Measurements from ENCODE around the gene LACC1.

The LACC1 gene

DNA sequence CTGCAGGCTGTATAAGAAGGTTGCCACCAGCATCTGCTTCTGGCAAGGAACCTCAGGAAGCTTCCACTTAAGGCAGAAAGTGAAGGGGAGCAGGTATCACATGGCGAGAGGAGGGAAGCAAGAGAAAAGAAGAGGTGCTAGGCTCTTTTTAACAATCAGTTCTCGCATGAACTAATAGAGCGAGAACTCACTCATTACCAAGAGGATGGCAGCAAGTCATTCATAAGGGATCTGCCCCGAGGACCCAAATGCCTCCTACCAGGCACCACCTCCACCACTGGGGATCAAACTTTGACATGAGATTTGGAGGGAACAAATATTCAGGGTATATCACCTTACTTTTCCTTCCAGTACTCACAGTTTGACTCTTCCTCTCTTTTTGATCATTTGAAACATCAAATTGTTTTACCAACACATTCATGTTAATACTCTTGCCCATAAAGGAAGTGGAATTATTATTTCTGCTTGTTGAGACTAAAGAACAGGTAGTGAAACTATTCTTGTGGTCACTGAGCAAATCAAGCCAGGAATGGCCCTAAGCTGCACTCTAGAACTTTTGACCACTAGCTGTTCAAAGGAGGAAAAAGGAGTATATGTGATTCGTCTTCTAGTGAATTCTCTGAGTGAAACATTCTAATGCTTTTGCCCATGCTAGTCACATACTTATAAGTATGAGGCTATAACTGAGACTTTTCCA lies 45.0 kb downstream of the LACC1 start:
- Histone ChIP-seq H3K27me3 (ENCODE audit: control insufficient read depth, insufficient read depth, low read length) (peaks cover 33% of the 10 kb centered on the region), H3K36me3 (ENCODE audit: insufficient read depth, low read length) (no peaks in the 10 kb centered on the region)

GRCh38 chr13:43929947-43930346 lies 50.2 kb downstream of the LACC1 start:
- no peak overlapping the region for H3K9ac ChIP-seq (ENCODE audit: low read depth, low read length)
- peaks cover 26% of the 10 kb centered on the region for H3K27me3 ChIP-seq (ENCODE audit: control insufficient read depth, insufficient read depth, low read length)
- H3K9me3 ChIP-seq (replicated peaks; ENCODE audit: low read length): no peaks in the 10 kb centered on the region
- H3K4me3 ChIP-seq (ENCODE audit: low read length): no peak overlapping the region
- H3K4me2 ChIP-seq (ENCODE audit: low read length): no peak overlapping the region
- H3K4me1 ChIP-seq (ENCODE audit: control insufficient read depth, insufficient read depth, low read length): no peaks in the 10 kb centered on the region
- no peaks in the 10 kb centered on the region for H3K36me3 ChIP-seq (ENCODE audit: insufficient read depth, low read length)

More for the DNA sequence above, 45.0 kb downstream of the LACC1 start:
- Histone ChIP-seq H3K4me2 (ENCODE audit: low read length) (no peak overlapping the region), H3K4me1 (ENCODE audit: control insufficient read depth, insufficient read depth, low read length) (no peaks in the 10 kb centered on the region), H3K9me3 (replicated peaks; ENCODE audit: low read length) (no peaks in the 10 kb centered on the region), H3K4me3 (ENCODE audit: low read length) (no peak overlapping the region), H3K9ac (ENCODE audit: low read depth, low read length) (no peak overlapping the region)

DNA sequence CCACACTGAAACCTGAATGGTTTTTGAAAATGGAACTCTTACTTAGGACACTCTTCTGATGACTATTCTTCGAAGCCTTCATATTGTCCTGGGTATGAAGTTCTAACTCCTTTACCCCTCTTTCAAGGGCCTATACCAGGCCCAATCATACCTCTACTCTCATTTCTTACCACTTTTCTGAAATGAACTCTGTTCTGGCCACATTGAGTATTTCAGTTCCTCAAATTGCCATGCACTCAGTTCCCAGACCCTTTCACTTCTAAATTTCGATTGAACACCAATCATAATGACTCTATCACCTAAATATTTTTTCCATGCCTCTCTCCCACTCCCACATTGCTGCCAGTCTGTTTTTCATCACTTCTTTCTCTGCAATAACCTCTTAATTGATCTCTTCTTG lies 53.7 kb downstream of the LACC1 start:
- Histone ChIP-seq H3K4me1 (ENCODE audit: control insufficient read depth, insufficient read depth, low read length) (no peaks in the 10 kb centered on the region), H3K9me3 (replicated peaks; ENCODE audit: low read length) (no peaks in the 10 kb centered on the region), H3K9ac (ENCODE audit: low read depth, low read length) (no peak overlapping the region), H3K4me3 (ENCODE audit: low read length) (no peak overlapping the region), H3K27me3 (ENCODE audit: control insufficient read depth, insufficient read depth, low read length) (peaks cover 45% of the 10 kb centered on the region), H3K4me2 (ENCODE audit: low read length) (no peak overlapping the region), H3K36me3 (ENCODE audit: insufficient read depth, low read length) (no peaks in the 10 kb centered on the region)

GRCh38 chr13:43934273-43934672 lies 54.6 kb downstream of the LACC1 start:
- no peak overlapping the region for H3K4me2 ChIP-seq (ENCODE audit: low read length)
- H3K27me3 ChIP-seq (ENCODE audit: control insufficient read depth, insufficient read depth, low read length): peaks cover 46% of the 10 kb centered on the region
- no peaks in the 10 kb centered on the region for H3K9me3 ChIP-seq (replicated peaks; ENCODE audit: low read length)
- H3K4me1 ChIP-seq (ENCODE audit: control insufficient read depth, insufficient read depth, low read length): no peaks in the 10 kb centered on the region
- no peak overlapping the region for H3K9ac ChIP-seq (ENCODE audit: low read depth, low read length)
- H3K36me3 ChIP-seq (ENCODE audit: insufficient read depth, low read length): no peaks in the 10 kb centered on the region
- H3K4me3 ChIP-seq (ENCODE audit: low read length): no peak overlapping the region

DNA sequence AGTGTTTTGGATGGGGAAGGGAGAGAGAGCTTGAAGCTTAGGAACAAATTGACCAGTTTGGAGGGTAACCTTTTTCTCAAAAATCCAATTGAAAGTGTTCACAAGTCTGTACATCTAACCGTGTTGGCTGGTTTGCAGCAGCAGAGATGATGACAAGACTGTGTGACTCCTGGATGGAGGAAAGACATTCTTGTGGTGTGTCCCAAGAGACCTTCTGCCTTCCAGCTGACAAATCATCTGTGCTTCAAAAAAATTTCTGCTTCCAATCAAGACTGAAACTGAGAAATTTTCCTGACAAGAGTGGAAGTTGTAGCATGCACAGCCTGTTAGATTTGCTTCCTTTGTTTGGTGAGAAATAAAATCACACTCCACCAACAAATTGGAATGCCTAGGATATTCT lies 56.2 kb downstream of the LACC1 start:
- H3K4me1 ChIP-seq (ENCODE audit: control insufficient read depth, insufficient read depth, low read length): no peaks in the 10 kb centered on the region
- peaks cover 43% of the 10 kb centered on the region for H3K27me3 ChIP-seq (ENCODE audit: control insufficient read depth, insufficient read depth, low read length)

DNA sequence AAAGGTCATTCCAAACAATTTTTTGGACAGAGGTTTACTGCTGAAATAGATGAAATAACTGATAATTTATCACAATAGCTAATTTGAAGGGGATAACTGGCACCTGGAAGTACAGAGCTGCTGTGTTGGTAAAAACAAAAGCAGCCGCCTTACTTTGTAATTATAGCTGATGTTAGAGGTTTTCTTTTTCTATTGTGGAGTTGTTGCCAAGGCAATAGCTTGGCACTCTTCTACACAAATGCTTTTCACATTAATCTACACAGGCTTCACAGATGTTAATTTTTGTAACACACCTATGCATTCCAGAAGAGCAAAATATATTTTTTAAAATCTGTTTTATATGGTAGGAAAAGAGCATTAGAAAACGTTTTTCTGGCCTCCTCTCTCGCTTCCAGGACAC lies 56.9 kb downstream of the LACC1 start:
- H3K9me3 ChIP-seq (replicated peaks; ENCODE audit: low read length): no peaks in the 10 kb centered on the region
- peaks cover 50% of the 10 kb centered on the region for H3K27me3 ChIP-seq (ENCODE audit: control insufficient read depth, insufficient read depth, low read length)
- no peaks in the 10 kb centered on the region for H3K36me3 ChIP-seq (ENCODE audit: insufficient read depth, low read length)
- no peak overlapping the region for H3K4me3 ChIP-seq (ENCODE audit: low read length)
- H3K9ac ChIP-seq (ENCODE audit: low read depth, low read length): no peak overlapping the region
- no peaks in the 10 kb centered on the region for H3K4me1 ChIP-seq (ENCODE audit: control insufficient read depth, insufficient read depth, low read length)
- H3K4me2 ChIP-seq (ENCODE audit: low read length): no peak overlapping the region

More for the DNA sequence above, 56.2 kb downstream of the LACC1 start:
- no peak overlapping the region for H3K4me3 ChIP-seq (ENCODE audit: low read length)
- no peak overlapping the region for H3K9ac ChIP-seq (ENCODE audit: low read depth, low read length)
- no peaks in the 10 kb centered on the region for H3K9me3 ChIP-seq (replicated peaks; ENCODE audit: low read length)
- no peaks in the 10 kb centered on the region for H3K36me3 ChIP-seq (ENCODE audit: insufficient read depth, low read length)
- no peak overlapping the region for H3K4me2 ChIP-seq (ENCODE audit: low read length)

- Histone ChIP-seq H3K27me3 (ENCODE audit: control insufficient read depth, insufficient read depth, low read length) (peaks cover 59% of the 10 kb centered on the region), H3K9ac (ENCODE audit: low read depth, low read length) (no peak overlapping the region), H3K4me3 (ENCODE audit: low read length) (no peak overlapping the region), H3K4me2 (ENCODE audit: low read length) (no peak overlapping the region), H3K36me3 (ENCODE audit: insufficient read depth, low read length) (no peaks in the 10 kb centered on the region), H3K4me1 (ENCODE audit: control insufficient read depth, insufficient read depth, low read length) (no peaks in the 10 kb centered on the region), H3K9me3 (replicated peaks; ENCODE audit: low read length) (no peaks in the 10 kb centered on the region)
These were observed 58.1 kb downstream of the LACC1 start for GRCh38 chr13:43937839-43938238.

GRCh38 chr13:43938449-43938848 lies 58.7 kb downstream of the LACC1 start:
- H3K9me3 ChIP-seq (replicated peaks; ENCODE audit: low read length): no peaks in the 10 kb centered on the region
- H3K4me2 ChIP-seq (ENCODE audit: low read length): no peak overlapping the region
- no peaks in the 10 kb centered on the region for H3K4me1 ChIP-seq (ENCODE audit: control insufficient read depth, insufficient read depth, low read length)
- no peak overlapping the region for H3K4me3 ChIP-seq (ENCODE audit: low read length)
- H3K27me3 ChIP-seq (ENCODE audit: control insufficient read depth, insufficient read depth, low read length): peaks cover 59% of the 10 kb centered on the region
- no peaks in the 10 kb centered on the region for H3K36me3 ChIP-seq (ENCODE audit: insufficient read depth, low read length)
- no peak overlapping the region for H3K9ac ChIP-seq (ENCODE audit: low read depth, low read length)

DNA sequence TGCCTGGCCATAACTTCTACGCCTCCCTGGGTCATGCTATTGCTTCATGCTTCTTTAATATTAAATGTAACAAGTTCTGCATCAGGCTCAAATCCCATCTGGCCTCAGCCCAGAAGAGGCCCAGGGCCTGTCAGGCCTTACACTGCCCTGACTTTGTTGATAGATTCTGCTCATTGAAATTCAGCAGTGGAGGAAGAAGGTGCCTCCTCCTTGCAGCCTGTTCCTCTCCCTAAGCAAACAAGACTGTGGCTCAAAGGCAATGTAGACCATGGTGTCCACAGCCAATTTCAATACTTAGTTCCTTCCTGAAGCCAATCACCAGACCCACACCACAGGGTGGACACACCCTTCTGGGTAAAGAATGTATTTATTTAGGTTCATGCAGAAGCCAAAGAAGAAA lies 59.4 kb downstream of the LACC1 start:
- Histone ChIP-seq H3K27me3 (ENCODE audit: control insufficient read depth, insufficient read depth, low read length) (peaks cover 61% of the 10 kb centered on the region), H3K4me3 (ENCODE audit: low read length) (no peak overlapping the region), H3K9ac (ENCODE audit: low read depth, low read length) (no peak overlapping the region), H3K36me3 (ENCODE audit: insufficient read depth, low read length) (no peaks in the 10 kb centered on the region), H3K9me3 (replicated peaks; ENCODE audit: low read length) (no peaks in the 10 kb centered on the region), H3K4me2 (ENCODE audit: low read length) (no peak overlapping the region), H3K4me1 (ENCODE audit: control insufficient read depth, insufficient read depth, low read length) (no peaks in the 10 kb centered on the region)

DNA sequence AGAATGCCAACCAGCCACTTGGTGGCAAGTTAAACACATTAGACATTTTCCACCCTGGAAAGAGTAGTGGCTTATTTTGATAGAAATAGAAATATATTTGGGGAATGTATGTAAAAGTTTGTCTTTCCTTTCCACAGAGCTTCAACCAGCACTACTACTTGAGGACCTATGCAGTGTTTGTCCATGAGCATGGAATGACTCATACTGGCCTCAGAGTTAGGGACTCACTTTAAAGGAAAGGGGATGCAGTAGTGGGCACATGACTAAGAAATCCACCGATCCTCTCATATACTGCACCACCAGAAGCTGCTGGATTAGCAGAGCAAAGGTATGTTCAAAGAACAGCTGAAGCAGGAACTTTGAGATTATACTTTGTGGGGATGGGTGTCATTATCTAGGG lies 62.6 kb downstream of the LACC1 start:
- Histone ChIP-seq H3K36me3 (ENCODE audit: insufficient read depth, low read length) (no peaks in the 10 kb centered on the region), H3K9ac (ENCODE audit: low read depth, low read length) (no peak overlapping the region), H3K4me3 (ENCODE audit: low read length) (no peak overlapping the region), H3K4me2 (ENCODE audit: low read length) (no peak overlapping the region), H3K9me3 (replicated peaks; ENCODE audit: low read length) (no peaks in the 10 kb centered on the region), H3K27me3 (ENCODE audit: control insufficient read depth, insufficient read depth, low read length) (peaks cover 72% of the 10 kb centered on the region), H3K4me1 (ENCODE audit: control insufficient read depth, insufficient read depth, low read length) (no peaks in the 10 kb centered on the region)
